HG03521 (cell line): ENCODE results near the gene TMEM101.
"Not testable (repeated sequence)": the region's sequence is repeated elsewhere in the genome, so short reads cannot be mapped to it uniquely, and the experiment has no call there.

Experiments
- ATAC-seq: cut with Tn5 transposase; IDR thresholded peaks from one replicate; pipeline ENCODE4 v1.9.1; 2021; ENCODE audit warnings: mild to moderate bottlenecking, moderate library complexity; ENCODE audit not compliant: unreplicated experiment

The TMEM101 gene

DNA sequence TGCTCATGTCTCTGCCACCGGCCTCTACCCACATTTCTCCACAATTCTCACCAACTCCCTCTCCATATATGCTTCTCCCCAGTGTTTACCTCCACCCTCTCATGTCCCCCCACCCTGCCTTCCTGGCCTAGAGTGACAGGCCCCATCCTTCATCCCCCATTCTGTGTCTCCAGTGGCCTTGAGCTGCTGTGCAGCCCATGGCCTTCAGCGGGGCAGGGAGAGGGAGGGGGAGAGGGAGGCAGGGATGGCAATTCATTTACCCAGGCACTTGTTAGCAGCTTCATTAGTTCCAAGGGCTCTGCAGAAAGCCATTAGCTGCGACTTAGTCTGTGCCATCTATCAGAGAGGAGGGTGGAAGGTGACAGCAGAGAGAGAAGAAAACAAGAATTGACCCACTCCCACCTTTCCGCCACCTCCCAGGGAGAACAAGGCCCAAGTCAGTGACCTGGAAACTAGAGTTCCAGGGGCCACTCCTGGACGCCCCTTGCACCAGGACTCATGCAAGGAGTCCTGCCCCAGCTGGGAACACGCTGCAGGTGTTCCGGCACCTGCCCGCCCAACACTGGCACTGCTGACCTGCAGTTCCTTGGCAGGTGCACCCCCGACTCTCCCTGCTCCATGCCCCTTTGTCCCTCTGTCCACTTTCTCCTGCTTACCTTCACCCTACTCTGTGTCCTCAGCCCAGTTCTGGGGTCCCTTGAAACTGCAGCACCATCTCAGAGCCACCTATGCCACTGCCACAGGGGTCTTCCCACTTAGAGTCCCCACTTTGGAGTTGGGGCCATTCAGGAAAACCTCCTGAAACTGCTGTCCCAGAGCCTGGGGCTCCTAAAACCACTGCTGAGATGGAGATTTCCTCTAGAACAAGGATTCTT, 37.6 kb downstream of the TMEM101 start:
- ATAC-seq, result no peak

DNA sequence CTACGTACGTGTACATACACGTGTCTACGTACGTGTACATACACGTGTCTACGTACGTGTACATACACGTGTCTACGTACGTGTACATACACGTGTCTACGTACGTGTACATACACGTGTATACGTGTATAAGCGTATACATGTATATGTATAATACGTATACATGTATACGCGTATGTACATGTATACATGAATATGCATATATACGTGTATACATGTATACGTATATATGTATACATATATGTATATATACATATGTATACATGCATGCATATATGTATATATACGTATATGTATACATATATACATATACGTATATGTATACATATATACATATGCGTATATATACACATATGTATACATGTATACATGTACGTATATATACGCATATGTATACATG, 38.9 kb downstream of the TMEM101 start:
- ATAC-seq, result no peak

- ATAC-seq, result no peak
These were observed 40.1 kb downstream of the TMEM101 start for GRCh38 chr17:43974382-43975266.

GRCh38 chr17:43972444-43973212, 42.1 kb downstream of the TMEM101 start:
- ATAC-seq, result not testable (repeated sequence)

- ATAC-seq, result not testable (repeated sequence)
These were observed 43.3 kb downstream of the TMEM101 start for GRCh38 chr17:43971436-43971835.

DNA sequence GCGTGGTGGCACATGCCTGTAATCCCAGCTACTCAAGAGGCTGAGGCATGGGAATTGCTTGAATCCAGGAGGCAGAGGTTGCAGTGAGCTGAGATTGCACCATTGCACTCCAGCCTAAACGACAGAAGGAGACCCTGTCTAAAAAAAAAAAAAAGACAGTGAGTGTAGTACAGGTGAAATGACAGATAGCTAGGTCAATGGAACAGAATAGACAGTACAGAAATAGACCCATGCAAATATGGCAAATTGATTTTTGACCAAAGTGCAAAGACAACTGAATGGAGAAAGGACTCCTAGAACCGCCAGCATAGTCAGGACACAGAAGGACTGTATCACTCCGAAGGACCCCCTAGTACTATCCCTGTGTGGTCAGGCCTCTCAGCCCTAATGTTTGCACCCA, 44.4 kb downstream of the TMEM101 start:
- ATAC-seq, result no peak

DNA sequence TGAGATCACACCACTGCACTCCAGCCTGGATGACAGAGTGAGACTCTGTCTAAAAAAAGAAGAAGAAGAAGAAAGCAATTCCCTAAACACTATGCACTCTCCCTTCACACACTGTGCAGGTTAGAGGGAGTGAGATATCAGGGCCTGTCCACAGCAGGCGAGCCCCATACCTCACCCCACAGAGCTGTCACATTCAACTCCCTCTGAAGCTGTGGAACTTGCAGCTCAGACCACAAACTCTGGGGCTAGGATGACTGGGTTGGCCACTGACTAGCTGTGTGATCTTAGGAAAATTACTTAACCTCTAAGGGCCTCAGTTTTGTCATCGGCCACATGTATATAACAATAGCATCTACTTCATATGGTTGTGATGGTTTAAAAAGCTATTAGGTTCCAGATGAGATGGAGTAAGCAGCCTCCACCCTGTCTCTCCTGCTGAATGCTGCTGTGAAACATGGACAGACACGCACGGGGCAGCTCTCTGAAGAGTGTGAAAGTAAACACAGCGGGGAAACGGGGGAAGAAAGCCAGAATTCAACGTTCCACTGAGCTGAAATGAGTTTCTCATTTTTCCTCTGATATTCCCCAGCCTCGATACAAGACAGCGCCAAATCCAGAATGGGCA, 47.4 kb downstream of the TMEM101 start:
- no peak for ATAC-seq

DNA sequence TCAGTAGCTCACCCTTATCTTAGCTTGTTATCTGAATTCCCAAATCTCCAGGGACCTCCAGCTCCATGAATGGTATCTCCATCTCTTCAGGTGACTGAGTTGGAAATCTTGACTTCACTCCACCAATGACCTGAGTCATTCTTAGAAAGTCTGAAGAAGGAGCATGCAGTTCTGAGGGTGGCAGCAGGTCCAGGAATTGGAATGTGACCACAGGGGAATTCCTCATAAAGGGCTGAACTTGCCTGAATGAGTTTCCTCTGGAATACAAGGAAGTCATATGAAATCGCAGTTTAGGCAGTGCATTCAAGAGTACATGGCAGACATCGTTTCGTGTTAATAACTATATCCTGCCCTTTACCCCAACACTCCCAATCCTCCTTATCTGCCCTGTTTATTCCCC, 48.5 kb downstream of the TMEM101 start:
- no peak for ATAC-seq

DNA sequence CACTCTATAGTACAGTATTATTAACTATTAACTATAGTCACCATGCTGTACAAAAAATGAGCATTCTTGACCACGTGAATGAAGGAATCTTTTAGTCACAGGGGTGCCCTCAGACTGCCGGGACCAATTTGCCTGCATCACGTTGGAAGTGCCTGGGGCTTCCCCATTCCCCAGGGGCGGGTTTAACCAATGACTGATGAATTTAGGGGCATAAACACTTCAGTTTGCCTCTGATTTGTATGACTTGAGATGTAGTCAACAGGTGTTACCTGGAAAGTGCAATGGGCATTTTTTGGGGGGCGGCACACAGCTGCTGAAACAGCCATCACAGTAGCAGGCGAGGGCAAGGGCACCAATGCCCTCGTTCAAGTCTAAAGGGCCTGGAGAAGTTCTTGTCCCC, 52.3 kb downstream of the TMEM101 start:
- ATAC-seq, result no peak

GRCh38 chr17:43961954-43962353, 52.8 kb downstream of the TMEM101 start:
- no peak for ATAC-seq

- ATAC-seq, result not testable (repeated sequence)
These were observed 53.5 kb downstream of the TMEM101 start for GRCh38 chr17:43961292-43961691.
